Mesothelial cell of epicardium (in vitro differentiated cells): ENCODE results near the gene RUFY1. TPM values are rescaled to one million over a fixed set of nuclear protein-coding genes. Genes with fewer than 3 reads are reported as not detected.

Experiments used
- DNase-seq, 2 experiments: peaks; one replicate each; pipeline ENCODE4 v3.0.0; 2021; ENCODE audit warnings: low spot score in 2 of 2; ENCODE audit not compliant: unreplicated experiment in 2 of 2
- H3K27ac Mint-ChIP-seq: 2 replicates; pipeline ENCODE4 v1.8.0; 2021; ENCODE audit warnings: mixed read lengths
- H3K27me3 Mint-ChIP-seq: 2 replicates; pipeline ENCODE4 v1.8.0; 2021; ENCODE audit warnings: low read depth, mixed read lengths
- H3K36me3 Mint-ChIP-seq: 2 replicates; pipeline ENCODE4 v1.8.0; 2021; ENCODE audit warnings: mixed read lengths
- H3K4me1 Mint-ChIP-seq: 2 replicates; pipeline ENCODE4 v1.8.0; 2021; ENCODE audit warnings: mixed read lengths
- H3K4me3 Mint-ChIP-seq: 2 replicates; pipeline ENCODE4 v1.8.0; 2021; ENCODE audit warnings: mild to moderate bottlenecking, moderate library complexity, mixed read lengths
- H3K9me3 Mint-ChIP-seq: 2 replicates; pipeline ENCODE4 v1.8.0; 2021; ENCODE audit warnings: mixed read lengths
- total RNA-seq: library from RNA; stranded (reverse); gene quantifications from 3 replicates; pipeline ENCODE4 v1.2.1, GENCODE V29; 2021
- TF ChIP-seq, protein P1 (sequence below): fragments of 200-600 bp; sonication (generic); IDR thresholded peaks from one replicate; pipeline ENCODE4 v1.5.0; 2021; ENCODE audit warnings: antibody characterized with exemption; ENCODE audit not compliant: unreplicated experiment

The RUFY1 gene
- total RNA-seq, 1 donor from 2014 or later = 55.9 TPM

DNA sequence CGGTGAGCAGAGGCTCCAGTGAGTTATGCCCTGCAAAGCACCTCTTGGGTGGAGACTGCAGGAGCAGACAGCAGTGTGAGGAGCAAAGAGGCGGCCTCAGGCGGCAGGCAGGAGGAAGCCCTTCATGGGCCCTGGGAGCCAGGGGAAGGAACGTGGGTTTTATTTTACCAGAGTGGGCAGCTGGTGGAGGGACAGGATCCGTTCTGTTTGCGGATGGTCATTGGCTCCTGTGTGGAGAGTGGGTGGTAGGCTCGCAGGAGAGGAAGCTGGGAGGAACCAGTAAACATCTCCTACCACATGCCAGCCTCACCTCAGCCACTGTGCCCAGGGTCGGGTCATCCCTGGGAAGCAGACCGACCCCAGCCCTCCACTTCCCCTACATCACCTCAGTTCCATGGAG, 48.7 kb downstream of the RUFY1 start:
- no peaks in the 10 kb centered on the region for H3K9me3 Mint-ChIP-seq

DNA sequence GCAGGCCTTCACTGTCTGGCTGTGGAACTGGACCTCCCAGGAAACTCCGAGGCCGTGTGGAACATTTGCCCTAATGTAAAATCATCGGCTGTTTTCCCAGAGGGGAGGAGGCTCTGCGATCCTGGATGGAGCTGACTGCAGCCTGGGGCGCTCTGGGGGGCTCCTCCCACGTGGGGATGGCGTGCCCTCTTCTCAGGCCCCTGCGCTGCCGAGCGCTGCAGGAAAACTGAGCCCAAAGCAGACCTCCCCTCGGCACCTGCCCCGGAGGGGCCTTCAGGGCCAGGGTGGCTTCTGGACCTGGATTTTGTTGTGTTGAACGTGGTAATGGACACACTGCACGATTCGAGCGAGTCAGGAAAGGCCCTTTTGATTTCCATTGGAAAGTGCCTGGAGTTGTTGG, 49.2 kb downstream of the RUFY1 start:
- H3K36me3 Mint-ChIP-seq = peaks cover 36% of the 10 kb centered on the region
- DNase-seq = no peak
- TF ChIP-seq, protein P1, sequence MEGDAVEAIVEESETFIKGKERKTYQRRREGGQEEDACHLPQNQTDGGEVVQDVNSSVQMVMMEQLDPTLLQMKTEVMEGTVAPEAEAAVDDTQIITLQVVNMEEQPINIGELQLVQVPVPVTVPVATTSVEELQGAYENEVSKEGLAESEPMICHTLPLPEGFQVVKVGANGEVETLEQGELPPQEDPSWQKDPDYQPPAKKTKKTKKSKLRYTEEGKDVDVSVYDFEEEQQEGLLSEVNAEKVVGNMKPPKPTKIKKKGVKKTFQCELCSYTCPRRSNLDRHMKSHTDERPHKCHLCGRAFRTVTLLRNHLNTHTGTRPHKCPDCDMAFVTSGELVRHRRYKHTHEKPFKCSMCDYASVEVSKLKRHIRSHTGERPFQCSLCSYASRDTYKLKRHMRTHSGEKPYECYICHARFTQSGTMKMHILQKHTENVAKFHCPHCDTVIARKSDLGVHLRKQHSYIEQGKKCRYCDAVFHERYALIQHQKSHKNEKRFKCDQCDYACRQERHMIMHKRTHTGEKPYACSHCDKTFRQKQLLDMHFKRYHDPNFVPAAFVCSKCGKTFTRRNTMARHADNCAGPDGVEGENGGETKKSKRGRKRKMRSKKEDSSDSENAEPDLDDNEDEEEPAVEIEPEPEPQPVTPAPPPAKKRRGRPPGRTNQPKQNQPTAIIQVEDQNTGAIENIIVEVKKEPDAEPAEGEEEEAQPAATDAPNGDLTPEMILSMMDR = no peak

More for the DNA sequence above, 48.7 kb downstream of the RUFY1 start:
- H3K27me3 Mint-ChIP-seq = no peaks in the 10 kb centered on the region
- TF ChIP-seq, protein P1 = no peak
- no peak overlapping the region for H3K4me3 Mint-ChIP-seq
- H3K36me3 Mint-ChIP-seq = peaks cover 35% of the 10 kb centered on the region
- no peak for DNase-seq
- H3K4me1 Mint-ChIP-seq = no peaks in the 10 kb centered on the region
- H3K27ac Mint-ChIP-seq = no peak overlapping the region

DNA sequence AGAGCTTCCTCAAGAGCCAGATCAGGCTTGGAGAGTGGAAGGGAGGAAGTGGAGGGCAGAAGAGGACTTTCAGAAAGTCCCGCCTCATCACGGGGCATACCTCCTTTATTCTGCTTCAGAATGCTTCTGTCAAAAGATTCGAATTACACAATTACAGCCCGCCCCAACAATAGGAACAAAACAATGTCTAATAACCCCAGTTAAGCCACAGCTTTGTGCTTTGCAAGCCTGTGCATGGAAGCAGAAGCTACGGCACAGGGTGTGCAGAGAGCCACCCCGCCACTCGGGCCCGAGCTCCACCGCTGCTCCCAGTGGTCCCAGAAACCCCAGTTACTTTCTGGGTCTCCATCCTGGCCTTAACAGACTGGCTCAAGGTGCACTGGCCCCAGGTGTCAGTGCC, 49.6 kb downstream of the RUFY1 start:
- TF ChIP-seq, protein P1 = no peak
- Mint-ChIP-seq H3K4me1 (no peaks in the 10 kb centered on the region), H3K27me3 (no peaks in the 10 kb centered on the region), H3K4me3 (no peak overlapping the region), H3K9me3 (no peaks in the 10 kb centered on the region), H3K27ac (no peak overlapping the region), H3K36me3 (peaks cover 33% of the 10 kb centered on the region)
- DNase-seq = no peak

More for the DNA sequence above, 49.2 kb downstream of the RUFY1 start:
- Mint-ChIP-seq H3K27me3 (no peaks in the 10 kb centered on the region), H3K4me1 (no peaks in the 10 kb centered on the region), H3K9me3 (no peaks in the 10 kb centered on the region), H3K4me3 (no peak overlapping the region), H3K27ac (no peak overlapping the region)

DNA sequence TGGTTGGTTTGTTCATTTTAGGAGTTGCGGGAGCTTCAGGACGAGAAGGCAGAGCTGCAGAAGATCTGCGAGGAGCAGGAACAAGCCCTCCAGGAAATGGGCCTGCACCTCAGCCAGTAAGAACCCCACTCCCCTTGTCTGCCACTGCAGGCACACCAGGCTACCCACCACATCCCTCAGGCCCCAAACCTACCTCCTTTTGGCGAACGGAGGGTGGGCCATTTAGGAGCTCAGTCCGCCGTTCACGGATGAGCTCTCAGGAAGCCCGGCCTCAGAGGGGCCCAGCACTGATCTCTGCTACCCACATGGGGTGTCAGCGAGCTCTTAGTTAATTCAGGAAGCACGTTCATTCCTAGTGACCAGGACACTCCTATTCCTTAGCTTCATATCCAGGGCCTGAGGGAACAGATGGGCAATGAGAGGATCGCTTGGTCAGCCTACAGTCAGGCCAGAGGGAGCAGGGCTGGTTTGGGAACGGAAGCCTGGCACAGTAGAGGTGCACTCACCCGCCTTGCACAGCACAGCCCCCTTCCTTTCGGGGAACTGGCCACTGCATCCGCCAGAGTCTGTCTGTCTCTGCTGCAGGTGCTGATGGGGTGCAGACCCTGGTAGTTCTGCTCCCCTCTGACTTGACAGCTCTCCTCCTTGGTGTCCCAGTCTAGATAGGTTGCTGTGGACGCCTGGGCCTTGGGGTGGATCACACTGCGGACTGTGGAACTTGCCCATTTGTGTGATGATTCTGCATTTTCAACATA, 51.7 kb downstream of the RUFY1 start:
- no peaks in the 10 kb centered on the region for H3K27me3 Mint-ChIP-seq
- H3K27ac Mint-ChIP-seq = no peak overlapping the region
- H3K4me3 Mint-ChIP-seq = no peak overlapping the region
- DNase-seq = no peak
- H3K4me1 Mint-ChIP-seq = no peaks in the 10 kb centered on the region
- no peaks in the 10 kb centered on the region for H3K9me3 Mint-ChIP-seq
- H3K36me3 Mint-ChIP-seq = peaks cover 25% of the 10 kb centered on the region
- TF ChIP-seq, protein P1 = no peak

DNA sequence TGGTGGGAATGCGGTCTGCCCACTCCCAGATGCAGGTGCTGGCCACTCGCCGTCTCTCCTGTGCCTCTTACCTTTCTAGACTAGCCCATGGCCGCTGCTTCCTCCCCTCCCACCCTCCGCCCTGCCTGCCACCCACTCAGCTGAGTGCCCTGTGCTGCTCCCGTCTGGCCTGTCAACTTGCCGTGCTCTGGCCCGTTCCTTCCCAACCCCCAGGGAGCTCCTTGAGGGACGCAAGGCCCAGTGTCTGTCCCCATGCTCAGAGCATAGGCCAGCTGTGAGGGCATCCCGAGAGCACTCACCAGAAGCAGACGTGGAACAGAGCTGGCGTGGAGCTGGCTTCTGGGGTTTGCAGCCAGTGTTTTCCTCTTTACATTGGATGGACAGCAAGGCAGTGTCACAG, 53.0 kb downstream of the RUFY1 start:
- TF ChIP-seq, protein P1 = no peak
- Mint-ChIP-seq H3K9me3 (no peaks in the 10 kb centered on the region), H3K27ac (no peak overlapping the region), H3K36me3 (peaks cover 23% of the 10 kb centered on the region), H3K4me3 (no peak overlapping the region), H3K27me3 (no peaks in the 10 kb centered on the region), H3K4me1 (no peaks in the 10 kb centered on the region)
- DNase-seq = no peak
